ENCODE results near the gene MAP3K14.

DNA sequence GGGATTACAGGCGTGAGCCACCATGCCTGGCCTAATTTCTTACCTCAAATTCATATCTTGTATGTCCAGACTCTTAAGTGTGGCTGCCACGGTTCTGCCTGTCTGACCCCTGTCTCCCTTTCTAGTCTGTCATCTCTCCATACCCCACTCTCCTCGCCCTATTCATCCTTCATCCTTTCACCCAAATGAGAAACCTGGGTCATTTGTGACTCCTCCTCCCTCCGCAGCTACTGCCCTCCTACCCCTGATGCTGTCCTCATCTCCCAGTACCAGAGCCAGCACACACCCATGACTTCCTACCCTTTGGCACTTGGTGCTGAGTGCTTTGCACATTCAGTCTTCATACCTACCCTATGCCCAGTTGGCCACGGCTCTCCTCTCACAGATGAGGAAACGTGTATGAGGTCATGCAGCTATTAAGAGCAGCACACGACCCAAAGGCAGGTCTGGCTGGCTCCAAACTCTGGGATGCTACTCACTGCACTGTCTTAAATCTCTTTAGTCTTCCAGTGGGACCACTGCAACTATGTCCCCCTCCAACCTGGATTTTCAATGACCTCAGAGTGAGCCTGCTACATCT is 56.5 kb downstream of the MAP3K14 start:
- no peak for TF ChIP-seq EZH2 (IDR thresholded peaks at IDR 0.05)
- TF ChIP-seq, protein P1, sequence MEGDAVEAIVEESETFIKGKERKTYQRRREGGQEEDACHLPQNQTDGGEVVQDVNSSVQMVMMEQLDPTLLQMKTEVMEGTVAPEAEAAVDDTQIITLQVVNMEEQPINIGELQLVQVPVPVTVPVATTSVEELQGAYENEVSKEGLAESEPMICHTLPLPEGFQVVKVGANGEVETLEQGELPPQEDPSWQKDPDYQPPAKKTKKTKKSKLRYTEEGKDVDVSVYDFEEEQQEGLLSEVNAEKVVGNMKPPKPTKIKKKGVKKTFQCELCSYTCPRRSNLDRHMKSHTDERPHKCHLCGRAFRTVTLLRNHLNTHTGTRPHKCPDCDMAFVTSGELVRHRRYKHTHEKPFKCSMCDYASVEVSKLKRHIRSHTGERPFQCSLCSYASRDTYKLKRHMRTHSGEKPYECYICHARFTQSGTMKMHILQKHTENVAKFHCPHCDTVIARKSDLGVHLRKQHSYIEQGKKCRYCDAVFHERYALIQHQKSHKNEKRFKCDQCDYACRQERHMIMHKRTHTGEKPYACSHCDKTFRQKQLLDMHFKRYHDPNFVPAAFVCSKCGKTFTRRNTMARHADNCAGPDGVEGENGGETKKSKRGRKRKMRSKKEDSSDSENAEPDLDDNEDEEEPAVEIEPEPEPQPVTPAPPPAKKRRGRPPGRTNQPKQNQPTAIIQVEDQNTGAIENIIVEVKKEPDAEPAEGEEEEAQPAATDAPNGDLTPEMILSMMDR (IDR thresholded peaks at IDR 0.05): no peak

Measured in neural progenitor cell (in vitro differentiated cells).